Measurements from ENCODE around the gene MDK.

The MDK gene

GRCh38 chr11:46363031-46363407, 18.4 kb upstream of the MDK start:
- peak overlapping the region; percentile 69 for H3K27ac ChIP-seq
- H3K36me3 ChIP-seq (replicated peaks), result peaks cover 2% of the 10 kb centered on the region
- TF ChIP-seq CTCF (IDR thresholded peaks at IDR 0.05; ENCODE audit: low read depth, low read length, missing control alignments), result no peak
- DNase-seq, result peak; percentile 83
- no peaks in the 10 kb centered on the region for H3K27me3 ChIP-seq (replicated peaks)
- peak overlapping the region; percentile 12 for H3K4me3 ChIP-seq (ENCODE audit: low read depth, low read length)
- in situ Hi-C loops (cut with HindIII; ENCODE audit: low pct_ligation_motif_present, low sequenced_read_pairs), result no loop called here

DNA sequence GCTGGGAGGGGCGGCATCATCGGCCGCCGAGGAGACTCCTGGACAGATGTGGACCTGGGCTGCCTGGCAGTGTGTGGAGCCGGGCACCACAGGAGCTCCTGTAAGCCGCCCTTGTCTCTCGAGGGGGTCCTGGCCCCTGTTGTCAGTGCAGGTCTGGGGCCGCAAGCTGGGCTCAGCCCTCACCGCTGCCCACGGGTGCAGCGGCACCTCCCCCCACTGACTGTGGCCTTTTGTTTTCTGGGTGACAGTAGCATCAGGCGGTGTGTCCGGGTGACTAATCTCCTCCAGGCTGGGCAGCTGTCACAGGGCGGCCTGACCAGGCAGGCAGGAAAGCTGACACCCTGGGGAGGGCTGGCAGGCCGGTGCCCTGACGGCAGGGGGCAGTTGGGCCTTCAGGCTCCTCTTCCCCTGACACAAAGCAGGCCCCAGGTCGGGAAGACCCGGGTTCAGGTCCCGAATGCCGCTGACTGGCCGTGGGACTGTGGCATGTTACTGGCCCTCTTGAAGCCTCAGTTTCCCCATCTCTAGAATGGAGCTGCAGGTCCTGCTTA, 17.9 kb upstream of the MDK start:
- in situ Hi-C loops (cut with HindIII; ENCODE audit: low pct_ligation_motif_present, low sequenced_read_pairs), result no loop called here
- Histone ChIP-seq H3K4me3 (ENCODE audit: low read depth, low read length) (peak overlapping the region; percentile 12), H3K27me3 (replicated peaks) (no peaks in the 10 kb centered on the region), H3K27ac (peak overlapping the region; percentile 69), H3K36me3 (replicated peaks) (peaks cover 7% of the 10 kb centered on the region)
- TF ChIP-seq CTCF (IDR thresholded peaks at IDR 0.05; ENCODE audit: low read depth, low read length, missing control alignments), result peak; percentile 57
- DNase-seq, result peak; percentile 47

DNA sequence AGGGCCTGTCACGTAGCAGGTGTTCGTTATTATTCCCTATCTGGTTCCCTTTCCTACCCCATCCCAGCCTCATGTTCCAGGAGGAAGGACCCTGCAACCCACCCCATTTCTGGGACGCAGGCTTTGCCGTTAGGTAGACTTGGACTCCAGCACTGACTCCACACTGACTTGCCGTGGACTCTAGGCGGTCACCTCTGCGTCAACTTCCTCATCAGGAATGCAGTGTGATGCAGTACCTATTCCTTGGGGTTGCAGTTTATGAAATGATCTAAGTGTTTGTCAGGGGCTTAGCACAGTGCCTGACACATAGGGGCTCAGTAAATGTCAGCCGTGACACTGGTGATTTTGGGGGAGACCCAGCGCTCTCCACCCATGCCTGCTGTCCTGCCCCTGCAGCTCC, 17.4 kb upstream of the MDK start:
- H3K4me3 ChIP-seq (ENCODE audit: low read depth, low read length), result no peak overlapping the region
- in situ Hi-C loops (cut with HindIII; ENCODE audit: low pct_ligation_motif_present, low sequenced_read_pairs), result no loop called here
- peak overlapping the region; percentile 69 for H3K27ac ChIP-seq
- H3K27me3 ChIP-seq (replicated peaks), result no peaks in the 10 kb centered on the region
- TF ChIP-seq CTCF (IDR thresholded peaks at IDR 0.05; ENCODE audit: low read depth, low read length, missing control alignments), result no peak
- H3K36me3 ChIP-seq (replicated peaks), result peaks cover 11% of the 10 kb centered on the region
- DNase-seq, result no peak

DNA sequence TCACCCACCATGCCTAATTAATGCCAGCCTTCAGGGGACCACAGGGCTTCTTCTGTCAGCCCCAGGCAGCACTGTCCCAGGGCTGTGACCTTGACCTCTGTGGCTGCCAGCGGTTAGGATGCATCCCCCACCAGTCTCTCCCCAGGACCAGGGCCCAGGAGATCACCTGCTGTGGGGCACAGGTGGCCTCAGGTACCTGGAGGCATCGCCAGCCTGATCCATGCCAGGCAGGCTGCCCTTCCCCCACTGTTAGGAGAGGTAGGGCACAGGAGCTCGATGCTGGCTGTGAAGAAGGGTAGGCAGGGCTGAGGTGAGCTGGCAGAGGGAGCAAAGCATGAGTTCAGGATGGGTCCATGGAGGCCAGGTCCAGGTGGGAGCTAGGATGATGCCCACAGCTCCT, 16.7 kb upstream of the MDK start:
- Histone ChIP-seq H3K27me3 (replicated peaks) (no peaks in the 10 kb centered on the region), H3K4me3 (ENCODE audit: low read depth, low read length) (no peak overlapping the region), H3K27ac (no peak overlapping the region), H3K36me3 (replicated peaks) (peaks cover 13% of the 10 kb centered on the region)
- in situ Hi-C loops (cut with HindIII; ENCODE audit: low pct_ligation_motif_present, low sequenced_read_pairs), result no loop called here
- no peak for DNase-seq
- no peak for TF ChIP-seq CTCF (IDR thresholded peaks at IDR 0.05; ENCODE audit: low read depth, low read length, missing control alignments)

DNA sequence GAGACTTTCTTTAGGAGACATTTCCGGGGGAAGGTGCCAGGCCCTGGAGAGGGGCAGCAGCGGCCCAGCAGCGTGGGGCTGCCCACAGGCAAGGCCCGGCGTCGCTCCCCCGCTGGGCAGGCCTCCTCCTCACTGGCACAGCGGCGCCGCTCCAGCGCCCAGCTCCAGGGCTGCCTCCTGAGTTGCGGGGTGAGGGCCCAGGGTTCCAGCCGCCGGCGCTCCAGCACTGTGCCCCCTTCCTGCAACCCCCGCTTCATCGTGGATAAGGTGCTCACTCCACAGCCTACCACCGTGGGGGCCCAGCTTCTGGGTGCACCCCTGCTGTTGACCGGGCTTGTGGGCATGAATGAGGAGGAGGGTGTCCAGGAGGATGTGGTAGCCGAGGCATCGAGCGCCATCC, 15.2 kb upstream of the MDK start:
- no peak for DNase-seq
- Histone ChIP-seq H3K27me3 (replicated peaks) (no peaks in the 10 kb centered on the region), H3K36me3 (replicated peaks) (peaks cover 20% of the 10 kb centered on the region), H3K27ac (no peak overlapping the region), H3K4me3 (ENCODE audit: low read depth, low read length) (no peak overlapping the region)
- no peak for TF ChIP-seq CTCF (IDR thresholded peaks at IDR 0.05; ENCODE audit: low read depth, low read length, missing control alignments)
- in situ Hi-C loops (cut with HindIII; ENCODE audit: low pct_ligation_motif_present, low sequenced_read_pairs), result no loop called here

DNA sequence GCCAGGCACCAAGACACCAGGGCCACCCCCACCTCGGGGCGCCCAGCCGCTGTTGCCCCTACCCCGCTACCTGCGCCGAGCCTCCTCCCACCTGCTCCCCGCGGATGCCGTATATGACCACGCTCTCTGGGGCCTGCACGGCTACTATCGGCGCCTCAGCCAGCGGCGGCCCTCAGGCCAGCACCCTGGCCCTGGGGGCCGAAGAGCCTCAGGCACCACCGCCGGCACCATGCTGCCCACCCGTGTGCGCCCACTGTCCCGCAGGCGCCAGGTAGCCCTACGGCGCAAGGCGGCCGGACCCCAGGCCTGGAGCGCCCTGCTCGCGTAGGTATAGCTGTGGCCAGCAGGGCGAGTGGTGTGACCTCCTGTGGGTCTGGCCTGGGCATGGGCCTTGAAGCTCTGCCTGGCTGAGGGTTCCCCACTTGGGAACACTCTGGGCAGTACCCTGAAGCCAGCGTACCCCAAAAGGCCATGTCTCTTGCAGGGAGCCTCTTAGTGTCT, 14.8 kb upstream of the MDK start:
- in situ Hi-C loops (cut with HindIII; ENCODE audit: low pct_ligation_motif_present, low sequenced_read_pairs), result no loop called here
- no peak for DNase-seq
- Histone ChIP-seq H3K4me3 (ENCODE audit: low read depth, low read length) (no peak overlapping the region), H3K27me3 (replicated peaks) (no peaks in the 10 kb centered on the region), H3K27ac (no peak overlapping the region), H3K36me3 (replicated peaks) (peaks cover 20% of the 10 kb centered on the region)
- no peak for TF ChIP-seq CTCF (IDR thresholded peaks at IDR 0.05; ENCODE audit: low read depth, low read length, missing control alignments)
